Myocyte (in vitro differentiated cells): ENCODE data around the gene TBC1D4. TPM values are rescaled to one million over a fixed set of nuclear protein-coding genes. Genes with fewer than 3 reads are reported as not detected.
"Not testable (repeated sequence)": the region's sequence is repeated elsewhere in the genome, so short reads cannot be mapped to it uniquely, and the experiment has no call there.

Experiments used
- DNase-seq: peaks from one replicate; pipeline ENCODE4 v3.0.0-alpha.2; 2012; ENCODE audit warnings: low read depth
- total RNA-seq: library from RNA; depleted of rRNA; stranded (reverse); fragments of >200 nt; gene quantifications from 2 replicates; pipeline ENCODE4 v1.2.3, GENCODE V29; 2014

The TBC1D4 gene
- total RNA-seq, 1 donor from 2014 or later = 23.2 TPM

DNA sequence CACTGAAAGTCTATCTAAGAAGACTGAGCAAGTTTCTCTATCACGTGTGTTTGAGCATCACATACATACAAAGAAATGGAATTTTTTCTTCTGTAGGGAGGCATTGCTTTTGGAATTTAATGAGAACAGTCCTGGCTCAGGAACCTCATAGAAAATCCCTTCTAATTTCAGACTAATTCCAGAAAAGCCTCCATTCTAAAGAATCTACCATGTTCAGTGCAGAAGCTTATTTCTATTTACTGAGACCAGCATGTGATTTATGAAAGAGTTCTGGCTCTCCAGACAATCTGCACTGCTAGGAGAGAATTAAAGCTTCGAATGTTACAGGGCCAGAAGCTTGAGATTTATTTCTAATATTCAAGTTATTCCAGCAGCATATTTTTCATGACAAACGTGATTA, 186.8 kb downstream of the TBC1D4 start:
- DNase-seq = no peak

DNA sequence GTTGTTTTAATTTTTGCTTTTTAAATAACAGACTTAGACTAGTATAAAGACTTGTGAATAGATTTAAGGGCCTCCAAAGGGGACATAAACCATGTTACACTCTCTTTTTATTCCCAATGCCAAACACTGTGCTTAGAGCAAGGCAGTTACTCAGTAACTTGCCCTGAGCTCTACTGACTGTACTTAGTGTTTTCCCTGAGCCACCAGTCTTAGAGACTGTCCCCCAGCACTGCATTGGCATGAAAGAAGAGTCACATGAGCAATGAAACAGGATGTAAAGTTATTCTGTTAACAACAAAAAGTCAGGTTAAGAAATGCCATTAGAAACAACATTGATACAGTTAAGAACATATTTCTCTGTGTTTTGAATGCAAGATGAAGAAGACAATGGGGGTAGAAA, 187.9 kb downstream of the TBC1D4 start:
- no peak for DNase-seq

- no peak for DNase-seq
Observed at GRCh38 chr13:75285310-75285709, 196.7 kb downstream of the TBC1D4 start.

- DNase-seq = no peak
Observed at GRCh38 chr13:75279834-75280369, 202.1 kb downstream of the TBC1D4 start.

DNA sequence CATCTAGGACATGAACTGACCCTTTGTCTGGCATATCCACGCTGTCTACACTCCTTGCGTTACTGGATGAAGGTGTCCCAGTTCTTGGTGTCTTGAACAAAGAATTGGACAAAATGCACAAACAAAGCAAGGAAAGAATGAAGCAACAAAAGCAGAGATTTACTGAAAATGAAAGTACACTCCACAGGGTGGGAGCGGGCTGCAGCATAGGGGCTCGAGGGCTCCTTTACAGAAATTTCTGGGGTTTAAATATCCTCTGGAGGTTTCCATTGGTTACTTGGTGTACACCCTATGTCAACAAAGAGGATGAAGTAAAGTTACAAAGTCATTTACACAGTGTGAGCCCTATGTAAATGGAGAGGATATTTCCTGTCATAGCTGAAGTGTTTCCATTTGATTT, 208.3 kb downstream of the TBC1D4 start:
- DNase-seq = not testable (repeated sequence)

DNA sequence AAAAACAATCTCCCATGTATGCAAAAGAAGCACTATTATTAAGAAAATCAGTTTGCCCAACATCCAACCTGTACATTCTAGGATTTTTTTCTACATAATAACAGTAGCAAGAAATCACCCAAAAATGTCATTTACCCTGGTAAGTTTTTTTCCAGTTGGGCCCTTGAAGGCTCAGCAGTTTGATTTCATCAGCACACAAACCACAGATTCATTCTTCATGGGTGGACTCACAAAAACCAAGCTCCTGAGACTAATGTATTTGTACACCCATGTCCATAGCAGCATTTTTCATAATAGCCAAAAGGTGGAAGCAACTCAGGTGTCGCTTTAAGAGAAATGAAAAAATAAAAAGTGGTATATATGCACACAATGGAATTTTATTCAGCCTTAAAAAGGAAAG, 210.1 kb downstream of the TBC1D4 start:
- DNase-seq = no peak

- DNase-seq = not testable (repeated sequence)
Observed at GRCh38 chr13:75268481-75268880, 213.5 kb downstream of the TBC1D4 start.

DNA sequence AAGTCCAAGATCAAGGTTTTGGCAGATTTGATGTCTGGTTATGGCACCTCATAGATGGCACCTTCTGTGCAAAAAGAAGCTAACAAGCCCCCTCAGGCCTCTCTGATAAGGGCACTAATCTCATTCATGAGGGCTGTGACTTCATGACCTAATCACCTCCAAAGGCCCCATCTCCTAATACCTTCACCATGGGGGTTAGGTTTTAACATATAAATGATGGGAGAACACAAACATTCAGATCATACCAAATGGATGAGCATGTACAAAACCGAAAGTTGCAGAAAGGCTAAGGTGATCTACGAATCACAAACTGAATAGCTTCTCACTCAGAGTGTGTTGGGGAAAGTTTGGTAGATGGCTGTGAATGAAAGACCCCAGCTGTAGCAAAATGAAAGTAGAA, 217.4 kb downstream of the TBC1D4 start:
- no peak for DNase-seq

GRCh38 chr13:75263741-75264407, 218.1 kb downstream of the TBC1D4 start:
- peak; percentile 39 for DNase-seq

DNA sequence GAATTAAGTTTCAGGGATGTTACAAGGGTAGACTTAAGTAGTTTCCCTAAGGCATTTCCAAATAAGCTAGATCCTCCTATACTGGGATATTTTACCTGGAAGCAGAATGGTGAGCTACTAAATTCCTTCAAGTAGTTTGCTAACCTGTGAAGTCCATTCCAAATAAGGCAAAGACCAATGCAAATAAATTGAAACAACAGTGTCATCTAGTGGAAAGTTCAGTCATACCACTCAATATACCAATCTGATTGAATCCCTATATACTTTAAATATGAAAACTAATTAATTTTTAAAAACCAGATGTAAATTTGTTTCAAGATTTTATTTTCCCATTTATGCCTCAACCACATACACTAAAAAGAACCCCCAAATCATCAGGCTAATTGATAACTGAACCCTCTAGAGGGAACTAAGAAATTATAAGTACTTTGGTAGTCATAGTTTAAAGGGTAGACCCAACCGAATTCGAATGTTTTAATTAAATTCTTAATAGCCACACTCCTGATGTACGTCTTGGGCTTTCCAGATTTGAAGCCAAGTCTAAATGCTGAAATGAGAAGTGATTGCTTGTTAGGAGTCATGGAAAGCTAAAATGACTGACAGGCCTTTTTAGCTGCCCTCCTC, 223.7 kb downstream of the TBC1D4 start:
- peak; percentile 72 for DNase-seq

DNA sequence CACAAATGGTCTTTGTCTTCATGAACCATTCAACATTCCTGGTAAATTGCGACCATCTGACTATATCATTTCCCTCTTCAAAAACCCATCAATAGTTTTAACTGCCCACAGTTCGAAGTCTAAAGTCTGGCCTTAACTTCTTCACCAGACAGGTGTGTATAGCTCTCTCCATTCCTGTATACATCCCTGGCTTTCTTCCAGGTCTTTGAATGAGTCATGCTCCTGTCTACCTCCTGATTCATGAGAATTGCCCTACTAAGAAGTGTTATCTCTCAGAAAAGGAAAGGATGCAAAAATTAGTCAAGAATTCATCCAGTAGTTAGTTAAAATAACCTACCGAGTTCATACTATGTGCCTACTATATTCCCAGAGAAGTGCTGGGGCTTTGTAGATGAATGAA, 225.0 kb downstream of the TBC1D4 start:
- no peak for DNase-seq

GRCh38 chr13:75255653-75256052, 226.3 kb downstream of the TBC1D4 start:
- DNase-seq = no peak

- DNase-seq = no peak
Observed at GRCh38 chr13:75255147-75255546, 226.8 kb downstream of the TBC1D4 start.

DNA sequence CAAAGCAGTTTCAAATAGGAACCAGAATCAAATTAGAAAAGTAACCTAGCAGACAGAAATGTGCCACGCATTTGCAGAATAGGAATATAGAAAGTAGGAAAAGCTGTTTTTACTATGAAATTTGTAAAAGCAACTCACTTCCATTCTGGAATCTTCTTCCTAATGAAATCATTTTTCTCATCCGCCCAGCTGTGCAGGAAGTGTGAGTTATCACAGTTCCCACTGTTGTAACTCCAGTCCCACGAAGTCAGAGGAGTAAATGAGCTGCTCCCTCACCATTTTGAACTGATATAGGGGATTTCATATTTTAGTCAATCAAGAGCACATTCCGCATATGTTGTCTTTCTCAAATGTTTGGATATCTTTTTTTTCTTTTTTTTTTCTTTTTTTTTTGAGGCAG, 230.8 kb downstream of the TBC1D4 start:
- no peak for DNase-seq

DNA sequence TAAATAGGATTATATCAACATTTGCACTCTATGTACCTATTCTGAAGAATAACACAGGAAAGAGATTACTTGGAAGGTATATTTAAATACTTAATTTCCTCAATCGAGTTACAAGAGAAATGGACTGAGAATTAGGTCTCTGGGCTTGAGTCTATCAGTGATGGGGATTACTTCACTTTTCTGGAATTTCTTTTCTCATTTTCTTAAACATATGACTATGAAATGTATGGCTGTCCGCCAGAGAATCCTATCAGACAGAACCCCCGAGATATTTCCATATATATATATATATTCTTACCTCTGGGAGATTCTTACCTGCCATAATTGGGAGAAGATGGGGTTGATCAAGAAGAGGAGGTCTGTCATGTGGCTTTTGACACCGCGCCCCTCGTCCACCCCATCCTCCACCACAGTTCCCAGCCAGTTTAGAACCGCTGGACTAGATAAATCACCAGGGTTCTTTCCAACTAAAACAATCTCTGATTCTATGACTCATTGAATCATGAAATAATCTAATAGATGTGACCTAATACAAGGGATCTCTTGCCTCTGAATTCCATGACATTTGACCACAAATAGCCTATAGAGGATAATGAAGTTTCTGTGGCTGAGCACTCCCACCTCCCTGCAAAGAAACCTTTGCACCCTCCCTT, 231.3 kb downstream of the TBC1D4 start:
- DNase-seq = no peak

GRCh38 chr13:75245578-75245977, 236.4 kb downstream of the TBC1D4 start:
- DNase-seq = not testable (repeated sequence)

GRCh38 chr13:75240240-75240639, 241.7 kb downstream of the TBC1D4 start:
- DNase-seq = not testable (repeated sequence)

DNA sequence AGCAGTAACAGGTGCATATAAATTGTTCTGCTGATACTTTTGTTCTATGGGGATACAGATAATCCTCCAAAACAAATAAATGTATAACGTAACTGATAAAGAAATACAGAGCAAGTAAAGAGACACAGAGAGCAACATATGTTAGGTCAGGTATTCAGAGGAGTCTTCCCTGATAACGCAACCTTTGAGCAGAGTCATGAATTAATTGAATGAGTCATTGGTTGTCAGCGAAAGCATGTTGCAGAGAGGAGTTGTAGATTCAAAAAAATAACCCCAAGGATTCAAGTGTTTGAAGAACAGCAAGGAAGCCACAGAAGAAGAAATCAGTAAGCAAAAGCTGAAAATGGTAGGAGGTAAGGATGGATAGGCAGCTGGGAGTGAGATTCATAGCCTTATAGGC, 245.2 kb downstream of the TBC1D4 start:
- no peak for DNase-seq
